ENCODE data around the gene SNAPC5. TPM values are rescaled to one million over a fixed set of nuclear protein-coding genes. Genes with fewer than 3 reads are reported as not detected.
"Not testable (repeated sequence)": the region's sequence is repeated elsewhere in the genome, so short reads cannot be mapped to it uniquely, and the experiment has no call there.

SNAPC5 gene
- total RNA-seq, 1 donor from 2014 or later = 39.0 TPM

GRCh38 chr15:66462627-66463026 lies 34.9 kb downstream of the SNAPC5 start:
- Mint-ChIP-seq H3K4me3 (no peak overlapping the region), H3K27ac (no peak overlapping the region), H3K9me3 (no peaks in the 10 kb centered on the region), H3K36me3 (ENCODE audit: low read depth) (peaks cover 19% of the 10 kb centered on the region), H3K27me3 (ENCODE audit: insufficient read depth) (no peaks in the 10 kb centered on the region), H3K4me1 (ENCODE audit: low read depth) (peaks cover 11% of the 10 kb centered on the region)
- DNase-seq (ENCODE audit: low spot score) = no peak
- intact Hi-C loops (cut with micrococcal nuclease) = no loop called here

- Mint-ChIP-seq H3K9me3 (no peaks in the 10 kb centered on the region), H3K36me3 (ENCODE audit: low read depth) (peaks cover 19% of the 10 kb centered on the region), H3K4me1 (ENCODE audit: low read depth) (peaks cover 11% of the 10 kb centered on the region), H3K27ac (no peak overlapping the region), H3K27me3 (ENCODE audit: insufficient read depth) (no peaks in the 10 kb centered on the region), H3K4me3 (no peak overlapping the region)
- intact Hi-C loops (cut with micrococcal nuclease) = no loop called here
- DNase-seq (ENCODE audit: low spot score) = no peak
These were observed 35.6 kb downstream of the SNAPC5 start for GRCh38 chr15:66461917-66462316.

GRCh38 chr15:66461294-66461693 lies 36.3 kb downstream of the SNAPC5 start:
- H3K27ac Mint-ChIP-seq; H3K9me3 Mint-ChIP-seq; intact Hi-C loops (cut with micrococcal nuclease); H3K27me3 Mint-ChIP-seq (ENCODE audit: insufficient read depth); DNase-seq (ENCODE audit: low spot score); H3K4me3 Mint-ChIP-seq: not testable (repeated sequence)
- Mint-ChIP-seq H3K36me3 (ENCODE audit: low read depth) (peaks cover 21% of the 10 kb centered on the region), H3K4me1 (ENCODE audit: low read depth) (peaks cover 11% of the 10 kb centered on the region)

GRCh38 chr15:66459818-66460615 lies 37.5 kb downstream of the SNAPC5 start:
- H3K4me3 Mint-ChIP-seq = no peak overlapping the region
- intact Hi-C loops (cut with micrococcal nuclease) = no loop called here
- H3K4me1 Mint-ChIP-seq (ENCODE audit: low read depth) = peaks cover 11% of the 10 kb centered on the region
- H3K27me3 Mint-ChIP-seq (ENCODE audit: insufficient read depth) = no peaks in the 10 kb centered on the region
- H3K27ac Mint-ChIP-seq = peak overlapping the region; percentile 16
- no peaks in the 10 kb centered on the region for H3K9me3 Mint-ChIP-seq
- no peak for DNase-seq (ENCODE audit: low spot score)
- peaks cover 24% of the 10 kb centered on the region for H3K36me3 Mint-ChIP-seq (ENCODE audit: low read depth)

GRCh38 chr15:66456211-66456610 lies 41.4 kb downstream of the SNAPC5 start:
- Mint-ChIP-seq H3K9me3 (no peaks in the 10 kb centered on the region), H3K4me3 (no peak overlapping the region), H3K36me3 (ENCODE audit: low read depth) (peaks cover 21% of the 10 kb centered on the region), H3K27ac (no peak overlapping the region), H3K27me3 (ENCODE audit: insufficient read depth) (no peaks in the 10 kb centered on the region), H3K4me1 (ENCODE audit: low read depth) (peaks cover 11% of the 10 kb centered on the region)
- intact Hi-C loops (cut with micrococcal nuclease) = no loop called here
- no peak for DNase-seq (ENCODE audit: low spot score)

- Mint-ChIP-seq H3K4me3 (no peak overlapping the region), H3K36me3 (ENCODE audit: low read depth) (peaks cover 15% of the 10 kb centered on the region), H3K27me3 (ENCODE audit: insufficient read depth) (no peaks in the 10 kb centered on the region), H3K27ac (no peak overlapping the region), H3K9me3 (no peaks in the 10 kb centered on the region), H3K4me1 (ENCODE audit: low read depth) (no peaks in the 10 kb centered on the region)
- DNase-seq (ENCODE audit: low spot score) = no peak
- intact Hi-C loops (cut with micrococcal nuclease) = no loop called here
These were observed 43.4 kb downstream of the SNAPC5 start for GRCh38 chr15:66454143-66454542.

- Mint-ChIP-seq H3K36me3 (ENCODE audit: low read depth) (peaks cover 17% of the 10 kb centered on the region), H3K4me3 (no peak overlapping the region)
- intact Hi-C loops (cut with micrococcal nuclease) = no loop called here
These were observed 44.5 kb downstream of the SNAPC5 start for GRCh38 chr15:66452971-66453580.

GRCh38 chr15:66452420-66452819 lies 45.1 kb downstream of the SNAPC5 start:
- Mint-ChIP-seq H3K4me3 (no peak overlapping the region), H3K27me3 (ENCODE audit: insufficient read depth) (no peaks in the 10 kb centered on the region), H3K27ac (no peak overlapping the region), H3K9me3 (peaks cover 3% of the 10 kb centered on the region), H3K4me1 (ENCODE audit: low read depth) (no peaks in the 10 kb centered on the region), H3K36me3 (ENCODE audit: low read depth) (peaks cover 21% of the 10 kb centered on the region)
- DNase-seq (ENCODE audit: low spot score) = no peak
- intact Hi-C loops (cut with micrococcal nuclease) = no loop called here

More at GRCh38 chr15:66452971-66453580, 44.5 kb downstream of the SNAPC5 start:
- Mint-ChIP-seq H3K27me3 (ENCODE audit: insufficient read depth) (no peaks in the 10 kb centered on the region), H3K27ac (no peak overlapping the region), H3K4me1 (ENCODE audit: low read depth) (no peaks in the 10 kb centered on the region), H3K9me3 (peaks cover 2% of the 10 kb centered on the region)
- no peak for DNase-seq (ENCODE audit: low spot score)

Other genes with a start within 250 kb of the SNAPC5 start
- gene MEGF11, start 244.0 kb downstream of the SNAPC5 start, total RNA-seq = not detected in 2 replicates
- 47.7 and 56.0 TPM in 2 replicates for gene DIS3L, start 204.2 kb downstream of the SNAPC5 start, total RNA-seq
- gene TIPIN, start 141.1 kb downstream of the SNAPC5 start, total RNA-seq = 49.2 and 56.0 TPM in 2 replicates
- gene MAP2K1, start 110.8 kb downstream of the SNAPC5 start, total RNA-seq = 82.5 and 86.6 TPM in 2 replicates
- gene RPL4, start 7.1 kb upstream of the SNAPC5 start, total RNA-seq = 3,069 and 3,091 TPM in 2 replicates
- 37.5 and 42.2 TPM in 2 replicates for gene ZWILCH, start 7.6 kb upstream of the SNAPC5 start, total RNA-seq
- gene LCTL, start 68.2 kb upstream of the SNAPC5 start, total RNA-seq = not detected in 2 replicates
- 0.34 and 0.83 TPM in 2 replicates for gene SMAD6, start 204.5 kb upstream of the SNAPC5 start, total RNA-seq